IgD-negative memory B cell (primary cell): ENCODE measurements around the gene NCBP1. TPM values are rescaled to one million over a fixed set of nuclear protein-coding genes. Genes with fewer than 3 reads are reported as not detected.

Experiments used
- H3K27ac Mint-ChIP-seq, 3 donors: one replicate each; pipeline ENCODE4 v1.8.0; 2020 to 2022; ENCODE audit warnings: mild to moderate bottlenecking in 3 of 3, mixed read lengths in 3 of 3, moderate library complexity in 1 of 3
- H3K27me3 Mint-ChIP-seq: one replicate; pipeline ENCODE4 v1.8.0; 2021; ENCODE audit warnings: mixed read lengths
- H3K36me3 Mint-ChIP-seq: one replicate; pipeline ENCODE4 v1.8.0; 2020; ENCODE audit warnings: mild to moderate bottlenecking, mixed read lengths
- H3K4me1 Mint-ChIP-seq, 3 donors: one replicate each; pipeline ENCODE4 v1.8.0; 2020 to 2022; ENCODE audit warnings: mixed read lengths in 3 of 3, mild to moderate bottlenecking in 1 of 3
- H3K4me3 Mint-ChIP-seq, 4 donors: one replicate each; pipeline ENCODE4 v1.8.0; 2020 to 2022; ENCODE audit warnings: mild to moderate bottlenecking in 4 of 4, mixed read lengths in 4 of 4, moderate library complexity in 3 of 4
- H3K9me3 Mint-ChIP-seq, 3 donors: one replicate each; pipeline ENCODE4 v1.8.0; 2020 to 2021; ENCODE audit warnings: mixed read lengths in 3 of 3, mild to moderate bottlenecking in 1 of 3
- polyA plus RNA-seq: library from polyadenylated mRNA; unstranded; fragments of 300-500 nt; fragmentation: Illumina TruSeq; gene quantifications from one replicate; pipeline ENCODE4 v1.2.3, GENCODE V29; 2021

The NCBP1 gene
- polyA plus RNA-seq, 1 donor from 2014 or later = 15.6 TPM

GRCh38 chr9:97636903-97637302, 3.3 kb downstream of the NCBP1 start:
- no peaks in the 10 kb centered on the region for H3K9me3 Mint-ChIP-seq
- H3K4me3 Mint-ChIP-seq = peak overlapping the region in 3 of 4 donors; percentile 19 to 47 (median 46)
- no peaks in the 10 kb centered on the region for H3K27me3 Mint-ChIP-seq
- peaks cover 29 to 44% (median 42%) of the 10 kb centered on the region in 3 donors for H3K4me1 Mint-ChIP-seq
- H3K27ac Mint-ChIP-seq = no peak overlapping the region
- no peaks in the 10 kb centered on the region for H3K36me3 Mint-ChIP-seq

GRCh38 chr9:97638666-97639065, 5.0 kb downstream of the NCBP1 start:
- H3K27me3 Mint-ChIP-seq = no peaks in the 10 kb centered on the region
- H3K4me3 Mint-ChIP-seq = peak overlapping the region in 1 of 4 donors; percentile 3
- H3K27ac Mint-ChIP-seq = peak overlapping the region in 1 of 3 donors; percentile 41
- H3K9me3 Mint-ChIP-seq = no peaks in the 10 kb centered on the region
- peaks cover 27 to 37% (median 32%) of the 10 kb centered on the region in 3 donors for H3K4me1 Mint-ChIP-seq
- H3K36me3 Mint-ChIP-seq = peaks cover 5% of the 10 kb centered on the region

- Mint-ChIP-seq H3K4me3 (no peak overlapping the region), H3K9me3 (no peaks in the 10 kb centered on the region), H3K4me1 (peaks cover 19 to 26% (median 21%) of the 10 kb centered on the region in 3 donors), H3K27me3 (no peaks in the 10 kb centered on the region), H3K27ac (peak overlapping the region in 1 of 3 donors; percentile 88), H3K36me3 (peaks cover 6% of the 10 kb centered on the region)
Observed at GRCh38 chr9:97640325-97640724, 6.7 kb downstream of the NCBP1 start.

- H3K27me3 Mint-ChIP-seq = no peaks in the 10 kb centered on the region
- H3K9me3 Mint-ChIP-seq = no peaks in the 10 kb centered on the region
- peaks cover 0 to 2% (median 0%) of the 10 kb centered on the region in 3 donors for H3K4me1 Mint-ChIP-seq
- H3K36me3 Mint-ChIP-seq = peaks cover 7% of the 10 kb centered on the region
- H3K27ac Mint-ChIP-seq = no peak overlapping the region
- no peak overlapping the region for H3K4me3 Mint-ChIP-seq
Observed at GRCh38 chr9:97645720-97646119, 12.1 kb downstream of the NCBP1 start.

GRCh38 chr9:97647996-97648395, 14.4 kb downstream of the NCBP1 start:
- Mint-ChIP-seq H3K27ac (no peak overlapping the region), H3K4me1 (peaks cover 0 to 2% (median 0%) of the 10 kb centered on the region in 3 donors), H3K36me3 (peaks cover 7% of the 10 kb centered on the region), H3K27me3 (no peaks in the 10 kb centered on the region), H3K9me3 (no peaks in the 10 kb centered on the region), H3K4me3 (no peak overlapping the region)

- Mint-ChIP-seq H3K36me3 (peaks cover 8% of the 10 kb centered on the region), H3K27ac (no peak overlapping the region)
Observed at GRCh38 chr9:97651646-97652045, 18.0 kb downstream of the NCBP1 start.

GRCh38 chr9:97658707-97659106, 25.1 kb downstream of the NCBP1 start:
- no peaks in the 10 kb centered on the region for H3K9me3 Mint-ChIP-seq
- H3K4me1 Mint-ChIP-seq = peaks cover 2 to 10% (median 6%) of the 10 kb centered on the region in 3 donors
- H3K4me3 Mint-ChIP-seq = no peak overlapping the region
- no peaks in the 10 kb centered on the region for H3K27me3 Mint-ChIP-seq
- H3K27ac Mint-ChIP-seq = peak overlapping the region in 1 of 3 donors; percentile 13
- peaks cover 12% of the 10 kb centered on the region for H3K36me3 Mint-ChIP-seq

More at GRCh38 chr9:97651646-97652045, 18.0 kb downstream of the NCBP1 start:
- Mint-ChIP-seq H3K4me3 (no peak overlapping the region), H3K27me3 (no peaks in the 10 kb centered on the region), H3K9me3 (no peaks in the 10 kb centered on the region), H3K4me1 (no peaks in the 10 kb centered on the region)

- Mint-ChIP-seq H3K9me3 (no peaks in the 10 kb centered on the region), H3K27ac (peak overlapping the region in 1 of 3 donors; percentile 14), H3K4me3 (no peak overlapping the region), H3K36me3 (peaks cover 12% of the 10 kb centered on the region), H3K27me3 (no peaks in the 10 kb centered on the region), H3K4me1 (peaks cover 2 to 10% (median 6%) of the 10 kb centered on the region in 3 donors)
Observed at GRCh38 chr9:97659771-97660170, 26.1 kb downstream of the NCBP1 start.

- Mint-ChIP-seq H3K9me3 (no peaks in the 10 kb centered on the region), H3K27me3 (no peaks in the 10 kb centered on the region), H3K36me3 (peaks cover 12% of the 10 kb centered on the region), H3K27ac (peak overlapping the region in 1 of 3 donors; percentile 20), H3K4me1 (peaks cover 2 to 10% (median 6%) of the 10 kb centered on the region in 3 donors), H3K4me3 (no peak overlapping the region)
Observed at GRCh38 chr9:97660340-97660739, 26.7 kb downstream of the NCBP1 start.

- no peak overlapping the region for H3K4me3 Mint-ChIP-seq
- H3K27me3 Mint-ChIP-seq = no peaks in the 10 kb centered on the region
- H3K4me1 Mint-ChIP-seq = peaks cover 2 to 10% (median 6%) of the 10 kb centered on the region in 3 donors
- H3K9me3 Mint-ChIP-seq = no peaks in the 10 kb centered on the region
- peak overlapping the region in 2 of 3 donors; percentile 20 to 22 for H3K27ac Mint-ChIP-seq
- H3K36me3 Mint-ChIP-seq = peaks cover 12% of the 10 kb centered on the region
Observed at GRCh38 chr9:97660847-97661246, 27.2 kb downstream of the NCBP1 start.

GRCh38 chr9:97665742-97666141, 32.1 kb downstream of the NCBP1 start:
- Mint-ChIP-seq H3K27me3 (no peaks in the 10 kb centered on the region), H3K9me3 (no peaks in the 10 kb centered on the region), H3K36me3 (peaks cover 4% of the 10 kb centered on the region), H3K4me3 (no peak overlapping the region), H3K27ac (no peak overlapping the region), H3K4me1 (peaks cover 0 to 4% (median 0%) of the 10 kb centered on the region in 3 donors)

- Mint-ChIP-seq H3K27me3 (no peaks in the 10 kb centered on the region), H3K36me3 (peaks cover 4% of the 10 kb centered on the region), H3K4me1 (peaks cover 0 to 2% (median 0%) of the 10 kb centered on the region in 3 donors), H3K9me3 (no peaks in the 10 kb centered on the region), H3K4me3 (no peak overlapping the region), H3K27ac (peak overlapping the region in 2 of 3 donors; percentile 25 to 32)
Observed at GRCh38 chr9:97666907-97667686, 33.5 kb downstream of the NCBP1 start.

- peak overlapping the region in 1 of 3 donors; percentile 19 for H3K27ac Mint-ChIP-seq
- no peaks in the 10 kb centered on the region for H3K27me3 Mint-ChIP-seq
- peaks cover 0 to 2% (median 0%) of the 10 kb centered on the region in 3 donors for H3K4me1 Mint-ChIP-seq
- no peak overlapping the region for H3K4me3 Mint-ChIP-seq
- H3K9me3 Mint-ChIP-seq = no peaks in the 10 kb centered on the region
- H3K36me3 Mint-ChIP-seq = peaks cover 4% of the 10 kb centered on the region
Observed at GRCh38 chr9:97668485-97668884, 34.9 kb downstream of the NCBP1 start.

GRCh38 chr9:97670586-97670985, 37.0 kb downstream of the NCBP1 start:
- H3K9me3 Mint-ChIP-seq = no peaks in the 10 kb centered on the region
- H3K27me3 Mint-ChIP-seq = no peaks in the 10 kb centered on the region
- peaks cover 0 to 2% (median under 1%) of the 10 kb centered on the region in 3 donors for H3K4me1 Mint-ChIP-seq
- peak overlapping the region in 2 of 3 donors; percentile 17 to 62 for H3K27ac Mint-ChIP-seq
- peaks cover 4% of the 10 kb centered on the region for H3K36me3 Mint-ChIP-seq
- H3K4me3 Mint-ChIP-seq = no peak overlapping the region

- Mint-ChIP-seq H3K4me1 (peaks cover 0 to 2% (median 0%) of the 10 kb centered on the region in 3 donors), H3K27ac (no peak overlapping the region), H3K36me3 (peaks cover 2% of the 10 kb centered on the region), H3K9me3 (no peaks in the 10 kb centered on the region), H3K4me3 (no peak overlapping the region), H3K27me3 (no peaks in the 10 kb centered on the region)
Observed at GRCh38 chr9:97672403-97672802, 38.8 kb downstream of the NCBP1 start.

GRCh38 chr9:97673922-97674321, 40.3 kb downstream of the NCBP1 start:
- Mint-ChIP-seq H3K36me3 (peaks cover 2% of the 10 kb centered on the region), H3K27ac (no peak overlapping the region), H3K27me3 (no peaks in the 10 kb centered on the region), H3K9me3 (no peaks in the 10 kb centered on the region), H3K4me3 (no peak overlapping the region), H3K4me1 (peaks cover 0 to 2% (median 2%) of the 10 kb centered on the region in 3 donors)
